Pancreas (tissue), 10 donors: Measurements from ENCODE around the gene SH2D1A. TPM values are rescaled to one million over a fixed set of nuclear protein-coding genes. Genes with fewer than 3 reads are reported as not detected.
"Not testable (repeated sequence)": the region's sequence is repeated elsewhere in the genome, so short reads cannot be mapped to it uniquely, and the experiment has no call there.

Experiments
- ATAC-seq, 4 donors: fragments of 200-7000 bp; cut with Tn5 transposase; one replicate each; pipeline versions ENCODE4 v1.8.0 to v1.9.1; 2020; ENCODE audit warnings: mild to moderate bottlenecking in 4 of 4, moderate library complexity in 4 of 4
- DNase-seq, 6 donors: peaks; one replicate each; pipeline ENCODE4 v3.0.0-alpha.2; 2020
- FAIRE-seq: peaks from 2 replicates; lab custom pipeline; 2012; peaks lifted over from hg19 to GRCh38; lab: Jason Lieb, UNC
- H3K27ac ChIP-seq, 4 donors: fragments of 200-600 bp; sonication (generic); 1 replicate in 3 of 4; 2 replicates in 1 of 4; pipeline versions ENCODE4 v1.5.0 to v1.8.0; 2020
- H3K27me3 ChIP-seq, 4 donors: fragments of 200-600 bp; one replicate each; pipeline ENCODE4 v1.8.0; 2021
- H3K36me3 ChIP-seq, 3 donors: fragments of 200-600 bp; sonication (generic) in 1 of 3; one replicate each; pipeline versions ENCODE4 v1.5.0 to v1.8.0; 2020 to 2021
- H3K4me1 ChIP-seq, 3 donors: fragments of 200-600 bp; one replicate each; pipeline ENCODE4 v1.8.0; 2021
- H3K4me3 ChIP-seq, 4 donors: fragments of 200-600 bp; sonication (generic) in 2 of 4; one replicate each; pipeline versions ENCODE4 v1.5.0 to v1.8.0; 2020 to 2021
- H3K9me3 ChIP-seq, 4 donors: fragments of 200-600 bp; one replicate each; pipeline ENCODE4 v1.8.0; 2021
- CTCF ChIP-seq, 4 donors: fragments of 200-600 bp; sonication (generic) in 3 of 4; IDR thresholded peaks; one replicate each; pipeline versions ENCODE4 v1.5.0 to v1.8.0; 2021; ENCODE audit warnings: antibody characterized with exemption in 4 of 4
- WGBS, 2 donors: extraction: QIAGEN DNeasy Blood & Tissue Kit; methylation state at CpG; one replicate each; pipeline ENCODE4 v1.1.7; 2013; 5-methylcytosine and 5-hydroxymethylcytosine counted together
- intact Hi-C, 3 donors: fragments of 100-400 bp; cut with DNase I; formaldehyde crosslinking; loops; one replicate each; pipeline versions ENCODE4 v1.11.1 to v1.14.2; 2022
- polyA plus RNA-seq, 2 donors: library from polyadenylated mRNA; stranded (reverse); fragments of 200-250 nt; gene quantifications; one replicate each; pipeline ENCODE4 v1.2.3, GENCODE V29; 2013
- total RNA-seq, 6 donors: library from RNA; stranded (reverse); fragmentation: NEBNext Ultra II Directional in 4 of 6; extraction: Animal tissue kit (Norgen Biotek cat#: 25700) in 4 of 6; gene quantifications; one replicate each; pipeline versions ENCODE4 v1.2.1 to v1.2.4, GENCODE V29; 2021 to 2023
- donor health status: healthy with polysubstance abuse.
- donor health status: DM: no; HTN: no; CAD: no; lungs with moderate emphysema.
- donor health status: DM: no; HTN: no; CAD: no.
- donor health status: control.
- donor health status: control.
- donor health status: Bipolar disorder and iron deficiency.
- donor health status: DM: yes; HTN: yes; CAD: no.
- donor health status: DM: no; HTN: no; CAD: no.
- donor health status: DM: no; HTN: no; CAD: no.
- donor health status: DM: yes; HTN: yes; CAD: no.

The SH2D1A gene
- total RNA-seq (under 1 TPM in 4 of 6 donors, not detected in 2; 0.09 to 0.23 (median 0.15) TPM), polyA plus RNA-seq (under 1 TPM; 0.08 to 0.21 TPM)

DNA sequence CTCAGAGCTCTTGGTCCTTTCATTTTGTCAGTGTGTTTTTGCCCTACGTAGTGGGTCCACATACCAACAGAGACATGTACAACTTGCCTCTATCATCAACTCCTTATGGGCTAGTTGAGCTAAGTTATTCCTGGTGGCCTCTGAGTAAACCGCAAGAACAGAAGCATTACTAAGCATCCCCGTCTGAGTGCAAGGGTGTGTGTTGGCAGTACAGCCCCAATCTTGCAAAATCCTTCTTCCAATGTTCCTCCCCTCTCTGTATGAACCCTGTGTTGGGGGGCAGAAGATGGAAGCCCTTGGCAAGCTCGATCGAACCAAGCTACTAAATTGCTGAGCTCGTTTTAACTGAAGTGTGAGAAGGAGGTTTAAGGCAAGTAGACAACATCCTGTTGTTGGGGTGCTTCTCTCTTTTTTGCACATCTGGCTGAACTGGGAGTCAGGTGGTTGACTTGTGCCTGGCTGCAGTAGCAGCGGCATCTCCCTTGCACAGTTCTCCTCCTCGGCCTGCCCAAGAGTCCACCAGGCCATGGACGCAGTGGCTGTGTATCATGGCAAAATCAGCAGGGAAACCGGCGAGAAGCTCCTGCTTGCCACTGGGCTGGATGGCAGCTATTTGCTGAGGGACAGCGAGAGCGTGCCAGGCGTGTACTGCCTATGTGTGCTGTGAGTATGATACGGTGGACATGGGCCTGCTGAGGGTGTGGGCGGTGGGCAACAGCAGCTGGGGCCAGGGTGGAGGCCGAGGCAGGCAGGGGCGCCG, at the start of gene SH2D1A:
Gene SH2D1A, plus strand, starts transcription at position 447 of the 760 bp plus-strand sequence. Its CDS starts 80 bp downstream, at position 527.
- Histone ChIP-seq H3K4me1 (no peaks in the 10 kb centered on the region), H3K27ac (no peak within 1 kb of the TSS), H3K27me3 (no peaks in the 10 kb centered on the region), H3K9me3 (no peaks in the 10 kb centered on the region), H3K36me3 (no peaks in the 10 kb centered on the region), H3K4me3 (no peak within 1 kb of the TSS)
- TF ChIP-seq CTCF (IDR thresholded peaks at IDR 0.05): no peak
- FAIRE-seq (no peak), DNase-seq (peak in 1 of 6 donors; percentile 35), ATAC-seq (no peak)
- WGBS, 2 donors: 68 to 78% methylated on average over 19 of the region's 19 CpGs
- intact Hi-C loops: no loop called here

DNA sequence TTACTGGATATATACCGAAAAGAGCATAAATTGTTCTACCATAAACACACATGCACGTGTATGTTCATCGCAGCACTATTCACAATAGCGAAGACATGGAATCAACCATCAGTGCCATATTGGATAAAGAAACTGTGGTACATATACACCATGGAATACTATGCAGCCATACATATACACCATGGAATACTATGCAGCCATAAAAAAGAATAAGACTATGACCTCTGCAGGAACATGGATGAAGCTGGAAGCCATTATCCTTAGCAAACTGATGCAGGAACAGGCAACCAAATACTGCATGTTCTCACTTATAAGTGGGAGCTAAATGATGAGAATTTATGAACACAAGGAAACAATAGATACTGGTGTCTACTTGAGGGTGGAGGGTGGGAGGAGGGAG, 47.0 kb upstream of the SH2D1A start:
- H3K9me3 ChIP-seq, ATAC-seq, H3K4me3 ChIP-seq, DNase-seq, H3K4me1 ChIP-seq, intact Hi-C loops, H3K27ac ChIP-seq, H3K36me3 ChIP-seq, H3K27me3 ChIP-seq, FAIRE-seq: not testable (repeated sequence)
- 88 to 95% methylated on average over 4 of the region's 4 CpGs for WGBS, 2 donors

- peaks cover 0 to 3% (median 0%) of the 10 kb centered on the region in 4 donors for H3K27me3 ChIP-seq
- H3K9me3 ChIP-seq: no peaks in the 10 kb centered on the region
- H3K36me3 ChIP-seq: no peaks in the 10 kb centered on the region
- no peak for ATAC-seq
- TF ChIP-seq CTCF (IDR thresholded peaks at IDR 0.05): no peak
- intact Hi-C loops: no loop called here
- H3K27ac ChIP-seq: no peak overlapping the region
- FAIRE-seq: peak; percentile 96
- no peak overlapping the region for H3K4me3 ChIP-seq
- WGBS, 2 donors: 61 to 64% methylated on average over 4 of the region's 4 CpGs
- no peak for DNase-seq
- no peaks in the 10 kb centered on the region for H3K4me1 ChIP-seq
Measured at GRCh38 chrX:124300405-124300804, 46.0 kb upstream of the SH2D1A start.

DNA sequence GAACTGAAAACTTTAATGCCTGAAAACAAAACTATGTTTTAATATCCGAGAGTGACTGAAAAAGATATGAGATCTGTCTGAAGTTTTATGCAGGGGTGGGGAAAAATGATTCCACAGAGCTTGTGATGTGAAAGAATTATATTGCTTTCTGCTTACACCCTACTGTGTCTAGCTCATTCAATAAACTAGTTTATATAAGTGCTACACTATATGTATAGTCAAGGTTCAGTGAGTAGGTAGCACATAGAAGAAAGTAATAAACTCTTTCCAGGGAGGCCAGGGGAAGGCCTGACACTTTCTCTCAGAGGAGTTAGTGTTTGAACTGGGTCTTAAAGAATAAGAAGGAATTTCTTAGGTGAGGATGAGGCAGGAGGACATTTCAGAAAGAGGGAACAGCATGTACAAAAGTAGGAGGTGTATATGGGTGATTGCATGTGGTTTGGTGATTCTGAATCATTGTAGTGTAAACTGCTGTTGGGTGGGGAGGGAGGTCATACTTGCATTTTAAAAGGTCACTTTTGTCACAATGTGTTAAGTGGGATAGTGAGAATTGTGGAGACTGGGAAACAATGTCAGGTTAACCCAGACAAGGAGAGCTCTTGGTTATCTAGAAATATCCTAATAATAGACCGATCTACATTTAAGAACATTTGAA, 39.0 kb upstream of the SH2D1A start:
- H3K27me3 ChIP-seq: peaks cover 0 to 3% (median 0%) of the 10 kb centered on the region in 4 donors
- DNase-seq: no peak
- peak; percentile 39 for FAIRE-seq
- no peak for ATAC-seq
- H3K27ac ChIP-seq: no peak overlapping the region
- no peaks in the 10 kb centered on the region for H3K36me3 ChIP-seq
- H3K4me3 ChIP-seq: no peak overlapping the region
- intact Hi-C loops: no loop called here
- no peaks in the 10 kb centered on the region for H3K4me1 ChIP-seq
- 64 to 68% methylated on average over 2 of the region's 2 CpGs for WGBS, 2 donors
- no peak for TF ChIP-seq CTCF (IDR thresholded peaks at IDR 0.05)
- no peaks in the 10 kb centered on the region for H3K9me3 ChIP-seq

DNA sequence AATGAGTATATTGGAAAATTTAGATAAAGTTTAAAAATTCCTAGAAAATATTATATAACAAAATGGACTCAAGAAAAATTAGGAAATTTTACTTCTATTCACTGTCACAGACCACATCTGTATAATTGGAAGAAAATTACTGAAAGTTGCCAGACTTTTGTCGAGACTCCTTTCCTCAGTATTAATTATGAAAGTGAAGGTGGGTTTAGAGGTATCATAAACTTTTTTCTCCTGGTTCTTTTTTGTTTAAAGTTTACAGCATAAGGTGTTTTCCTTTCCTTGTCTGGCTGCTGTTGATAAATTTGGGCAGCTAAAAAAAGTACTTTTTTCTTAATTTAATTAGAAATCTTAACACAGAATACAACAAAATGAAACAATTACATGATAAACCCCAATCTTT, 20.6 kb upstream of the SH2D1A start:
- Histone ChIP-seq H3K27ac (no peak overlapping the region), H3K27me3 (peaks cover 0 to 13% (median 4%) of the 10 kb centered on the region in 4 donors), H3K36me3 (no peaks in the 10 kb centered on the region), H3K4me1 (no peaks in the 10 kb centered on the region), H3K9me3 (no peaks in the 10 kb centered on the region), H3K4me3 (no peak overlapping the region)
- 64 to 73% methylated on average over 1 of the region's 1 CpG for WGBS, 2 donors
- ATAC-seq (no peak), DNase-seq (no peak), FAIRE-seq (peak; percentile 59)
- intact Hi-C loops: no loop called here
- no peak for TF ChIP-seq CTCF (IDR thresholded peaks at IDR 0.05)
